Activated CD8-positive, alpha-beta memory T cell treated with anti-CD3 and anti-CD28 coated beads for 4 hours (primary cell): ENCODE measurements around the gene RDH5.
"Not testable (repeated sequence)": the region's sequence is repeated elsewhere in the genome, so short reads cannot be mapped to it uniquely, and the experiment has no call there.

Experiments
- DNase-seq, 2 donors: peaks; one replicate each; pipeline ENCODE4 v3.0.0-alpha.2; 2020; ENCODE audit warnings: low read depth in 2 of 2

RDH5 gene

DNA sequence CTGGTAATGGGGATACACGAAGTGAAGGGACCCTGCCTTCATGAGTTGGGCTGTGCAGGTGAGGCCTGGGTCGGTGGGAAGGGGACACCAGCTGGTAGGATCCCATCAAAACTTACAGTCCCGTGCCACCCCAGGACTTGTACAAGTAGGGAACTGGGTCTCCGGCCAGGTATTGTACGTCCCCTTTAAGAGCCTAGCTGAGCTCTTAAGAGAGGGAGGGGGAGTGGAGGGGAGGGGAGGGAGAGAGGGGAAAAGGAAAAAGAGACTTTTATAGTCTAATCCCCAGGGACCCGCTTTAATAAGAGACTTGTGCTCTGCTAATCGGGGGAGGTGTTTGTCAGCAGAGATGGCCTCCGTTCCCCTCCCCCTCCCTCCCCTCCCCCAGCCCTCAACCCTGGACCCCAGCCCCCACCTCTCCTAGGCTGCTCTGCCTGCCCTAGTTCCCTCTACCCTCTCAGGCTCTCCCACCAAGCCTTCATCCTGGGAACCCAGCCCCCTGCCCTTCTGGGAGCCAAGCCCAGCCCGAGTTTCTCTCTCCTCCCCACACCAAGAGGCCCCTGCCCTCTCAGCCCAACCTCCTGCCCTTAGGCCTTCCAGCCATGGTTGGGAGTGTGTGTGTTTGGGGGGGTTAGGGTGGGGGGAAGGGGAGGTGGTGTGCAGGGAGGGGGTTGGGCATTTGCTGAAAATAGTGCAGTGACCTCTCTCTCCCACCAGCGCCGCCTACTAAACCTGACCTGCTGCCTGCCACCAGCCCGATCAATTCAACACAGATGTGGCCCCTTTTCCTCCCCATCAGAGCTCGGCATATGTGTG is 25.4 kb downstream of the RDH5 start:
- no peak for DNase-seq

DNA sequence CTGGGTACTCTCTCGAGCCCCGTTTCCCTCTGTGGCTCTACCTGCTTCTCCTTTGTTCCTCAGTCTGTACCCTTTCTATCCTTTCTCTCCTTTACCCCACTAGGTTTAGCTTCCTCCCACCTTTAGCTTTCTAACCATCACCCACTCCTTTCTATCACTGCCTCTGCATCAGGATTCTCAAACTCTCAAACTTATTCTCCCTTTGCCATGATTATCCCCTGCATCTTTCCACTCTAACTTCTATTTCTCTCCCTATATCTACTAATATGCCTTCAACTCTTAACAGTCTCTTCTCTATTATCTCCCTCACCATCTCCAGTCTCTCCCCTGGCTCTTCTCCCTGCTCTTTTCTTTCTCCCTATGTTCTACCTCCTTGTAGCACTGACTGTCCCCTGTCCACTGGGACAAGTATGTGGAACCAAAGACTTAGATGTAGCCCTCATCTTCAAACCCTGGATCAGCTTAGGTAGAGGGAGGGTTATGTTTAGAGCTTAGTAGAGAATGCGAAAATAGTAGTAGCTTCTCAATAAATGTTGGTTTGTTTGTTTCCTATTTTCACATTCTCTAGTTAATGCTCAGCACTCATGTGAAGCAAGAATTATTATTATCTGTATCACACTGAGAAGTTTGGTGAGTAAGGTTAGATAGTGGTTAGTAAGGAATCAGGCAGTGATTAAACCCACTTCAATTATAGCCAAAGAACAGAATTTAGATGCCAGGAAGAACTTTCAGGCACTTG is 26.1 kb downstream of the RDH5 start:
- no peak for DNase-seq

DNA sequence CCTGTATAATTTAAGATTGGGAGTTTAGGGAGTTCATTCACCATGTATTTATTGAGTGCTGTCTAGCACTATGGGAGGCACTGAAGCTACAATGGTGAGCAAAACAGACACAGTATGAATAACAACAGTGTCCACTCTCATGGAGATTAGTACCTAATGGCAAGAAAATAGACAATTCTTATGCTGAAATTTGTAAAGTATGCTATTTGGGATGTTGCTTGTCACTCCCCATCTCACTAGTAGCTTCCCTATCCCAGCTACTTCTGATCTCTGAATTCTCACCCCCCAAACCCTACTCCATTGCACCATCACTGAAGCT is 26.7 kb downstream of the RDH5 start:
- DNase-seq, result no peak

DNA sequence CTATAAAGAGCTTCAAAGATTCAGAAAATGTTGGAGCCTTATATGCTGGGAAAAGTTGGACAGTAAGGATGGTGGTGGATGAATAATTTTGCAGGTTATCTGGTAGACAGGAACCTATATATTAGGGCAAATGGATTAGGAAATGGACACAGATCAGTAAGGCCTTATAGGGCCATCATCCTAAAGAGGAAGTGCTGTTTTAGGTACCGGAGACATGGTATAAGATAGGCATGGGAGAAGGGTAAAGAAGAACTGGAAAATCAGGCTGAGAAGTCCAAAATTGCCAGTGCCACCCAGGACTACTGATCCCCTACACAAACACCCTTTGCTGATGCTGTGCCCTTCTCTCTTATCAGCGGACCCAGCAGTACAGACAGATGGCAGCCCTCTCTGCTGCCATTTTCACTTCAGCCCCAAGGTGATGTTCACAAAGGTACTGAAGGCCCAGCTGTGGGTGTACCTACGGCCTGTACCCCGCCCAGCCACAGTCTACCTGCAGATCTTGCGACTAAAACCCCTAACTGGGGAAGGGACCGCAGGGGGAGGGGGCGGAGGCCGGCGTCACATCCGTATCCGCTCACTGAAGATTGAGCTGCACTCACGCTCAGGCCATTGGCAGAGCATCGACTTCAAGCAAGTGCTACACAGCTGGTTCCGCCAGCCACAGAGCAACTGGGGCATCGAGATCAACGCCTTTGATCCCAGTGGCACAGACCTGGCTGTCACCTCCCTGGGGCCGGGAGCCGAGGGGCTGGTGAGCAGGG is 28.2 kb downstream of the RDH5 start:
- no peak for DNase-seq

DNA sequence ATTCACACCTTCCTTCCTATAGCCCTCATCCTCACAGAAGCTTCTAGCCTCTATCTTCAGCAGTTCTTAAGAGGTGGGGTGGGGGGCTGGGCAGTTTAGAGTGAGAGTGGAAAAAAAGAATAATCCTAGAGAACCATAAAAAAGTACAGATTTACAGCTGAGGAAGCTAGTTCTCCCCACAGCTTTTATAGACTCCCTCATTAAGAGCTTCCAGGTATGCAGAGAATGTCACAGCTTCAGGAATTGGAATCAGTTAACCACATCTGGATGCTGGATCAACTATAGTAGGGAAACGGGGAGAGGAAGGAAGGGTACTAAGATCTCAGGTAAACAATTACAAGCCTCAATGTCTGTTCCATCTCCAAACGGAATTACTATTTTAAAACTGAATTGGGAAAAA is 35.1 kb downstream of the RDH5 start:
- DNase-seq, result no peak

DNA sequence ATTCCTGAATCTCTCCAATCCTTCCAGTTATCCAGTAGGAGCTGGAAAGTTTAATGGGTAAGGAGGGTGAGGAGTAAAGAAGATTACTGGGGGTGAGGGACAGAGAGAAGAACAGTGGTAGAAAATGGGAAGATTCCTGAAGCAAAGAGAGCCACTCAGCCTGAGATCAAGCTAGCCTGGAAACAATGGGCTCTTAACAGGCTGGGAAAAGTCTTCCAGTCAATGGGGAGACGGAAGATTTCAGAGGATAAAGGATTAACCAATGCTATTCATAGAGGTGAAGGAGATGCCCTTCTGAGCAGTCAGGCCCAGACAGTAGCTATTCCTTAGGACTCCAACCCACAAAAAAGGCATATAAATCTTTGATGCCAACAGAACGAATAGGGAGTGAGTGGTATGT is 37.5 kb downstream of the RDH5 start:
- no peak for DNase-seq

DNA sequence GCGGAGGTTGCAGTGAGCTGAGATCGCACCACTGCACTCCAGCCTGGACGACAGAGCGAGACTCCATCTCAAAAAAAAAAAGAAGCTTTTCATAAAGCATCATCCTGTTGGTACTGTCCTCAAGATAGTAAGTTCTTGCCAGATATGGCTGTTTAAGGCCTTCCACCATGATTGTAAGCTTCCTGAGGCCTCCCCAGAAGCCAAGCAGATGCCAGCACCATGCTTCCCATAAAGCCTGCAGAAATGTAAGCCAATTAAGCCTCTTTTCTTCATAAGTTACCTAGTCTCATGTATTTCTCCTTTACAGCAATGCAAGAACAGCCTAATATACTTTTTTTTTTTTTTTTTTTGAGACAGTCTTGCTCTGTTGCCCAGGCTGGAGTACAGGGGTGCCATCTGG is 38.4 kb downstream of the RDH5 start:
- DNase-seq, result not testable (repeated sequence)

DNA sequence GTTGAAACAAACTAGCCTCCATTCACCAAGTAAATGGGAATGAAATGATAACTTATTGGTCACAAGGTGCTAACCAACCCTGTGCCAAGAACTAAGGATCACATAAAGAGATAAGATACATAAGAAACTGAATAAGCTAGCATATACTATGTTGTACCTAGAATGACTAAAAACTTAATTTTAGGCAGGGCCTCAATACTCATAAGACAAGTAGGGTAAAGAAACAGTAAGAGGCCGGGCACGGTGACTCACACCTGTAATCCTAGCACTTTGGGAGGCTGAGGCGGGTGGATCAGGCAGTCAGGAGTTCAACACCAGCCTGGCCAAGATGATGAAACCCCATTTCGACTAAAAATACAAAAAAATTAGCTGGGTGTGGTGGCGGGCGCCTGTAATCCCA is 40.5 kb downstream of the RDH5 start:
- no peak for DNase-seq

DNA sequence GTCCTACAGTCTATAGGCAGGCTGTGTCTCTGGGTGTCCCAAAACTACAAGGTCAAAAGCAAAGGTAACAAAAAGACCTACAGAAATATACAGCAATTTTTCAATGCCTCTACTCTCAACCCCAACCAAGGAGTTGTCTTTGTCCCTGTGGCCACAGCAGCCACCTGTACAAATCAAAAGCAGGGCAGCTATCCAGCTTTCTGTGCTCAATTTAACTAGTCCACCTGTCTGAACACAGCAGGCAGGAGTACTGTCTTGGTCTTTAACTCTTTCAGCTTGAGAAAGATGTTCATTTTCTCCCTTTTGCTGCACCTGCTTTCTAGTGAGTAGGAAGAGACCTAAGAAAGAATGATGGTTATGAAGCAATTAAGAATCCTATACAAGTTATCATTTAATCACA is 42.5 kb downstream of the RDH5 start:
- DNase-seq, result no peak

DNA sequence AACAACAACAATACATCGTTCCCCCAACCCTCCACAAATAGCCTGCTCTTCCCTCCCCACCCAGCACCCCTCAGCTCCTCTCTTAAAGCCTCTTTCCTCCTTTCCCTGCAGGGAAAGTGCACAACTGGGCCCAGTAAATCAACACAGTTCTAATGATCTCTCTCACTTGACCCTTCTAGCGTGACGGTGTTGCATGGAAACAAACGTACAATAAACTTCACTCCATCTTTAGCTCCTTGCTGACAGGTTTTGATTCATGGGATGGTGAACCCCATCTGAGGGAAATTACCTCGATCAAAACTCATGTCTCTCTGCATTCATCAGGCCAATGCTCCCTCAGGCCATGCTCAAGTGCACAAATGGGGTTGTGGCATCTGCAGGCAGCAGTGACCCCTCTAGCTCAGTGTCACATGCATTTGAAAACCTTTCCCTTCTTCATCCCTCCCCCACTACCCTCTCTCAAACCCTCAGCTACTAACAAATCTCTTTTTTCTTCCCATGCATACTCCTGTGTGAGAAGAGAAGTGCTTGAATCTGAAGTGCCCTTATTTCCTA is 45.6 kb downstream of the RDH5 start:
- DNase-seq, result no peak

DNA sequence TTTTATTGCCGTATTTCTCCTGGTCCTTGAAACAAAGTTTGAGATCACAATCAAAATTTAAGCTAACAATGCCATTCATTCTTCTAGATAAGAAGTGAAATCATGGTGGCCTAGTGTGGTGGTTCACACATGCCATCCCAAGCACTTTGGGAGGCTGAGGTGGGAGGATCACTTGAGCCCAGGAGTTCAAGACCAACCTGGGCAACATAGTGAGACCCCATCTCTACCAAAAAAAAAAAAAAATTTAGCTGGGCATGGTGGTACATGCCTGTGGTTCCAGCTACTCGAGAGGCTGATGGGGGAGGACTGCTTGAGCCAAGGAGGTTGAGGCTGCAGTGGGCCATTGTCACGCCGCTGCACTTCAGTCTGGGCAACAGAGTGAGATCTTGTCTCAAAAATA is 47.0 kb downstream of the RDH5 start:
- no peak for DNase-seq

DNA sequence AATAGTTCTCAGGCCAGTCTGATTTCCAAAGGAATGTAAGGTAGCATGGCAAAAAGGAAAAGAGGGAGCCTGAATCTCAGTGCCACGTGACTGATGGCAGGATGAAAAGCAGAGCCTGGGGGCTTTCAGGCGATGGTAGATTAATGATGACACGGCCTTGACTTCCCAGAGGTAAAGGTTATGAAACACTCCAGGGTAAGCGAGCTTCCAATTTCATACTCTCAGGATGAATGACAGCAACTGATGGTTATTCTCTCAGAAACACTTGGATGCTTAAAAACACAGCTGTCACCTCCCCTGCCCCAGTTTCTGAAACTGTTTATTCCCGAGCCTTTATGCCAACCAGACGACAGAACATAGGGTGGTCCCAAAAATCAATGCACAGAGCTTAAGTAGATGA is 51.5 kb downstream of the RDH5 start:
- DNase-seq, result no peak
